CD14-positive monocyte (primary cell): Measurements from ENCODE around the gene TTC28. TPM values are rescaled to one million over a fixed set of nuclear protein-coding genes. Genes with fewer than 3 reads are reported as not detected.
"Not testable (repeated sequence)": the region's sequence is repeated elsewhere in the genome, so short reads cannot be mapped to it uniquely, and the experiment has no call there.

Experiments used
- DNase-seq, 3 donors: peaks; one replicate each; pipeline ENCODE4 v3.0.0-alpha.2; 2011 to 2022
- H2AFZ ChIP-seq: 2 replicates; pipeline ENCODE4 v1.6.0; 2012; ENCODE audit warnings: mild to moderate bottlenecking, low read depth, low read length, inconsistent platforms; ENCODE audit not compliant: insufficient read depth, poor library complexity, severe bottlenecking
- H3K27ac ChIP-seq, 2 donors: 1 replicate in 1 of 2; 2 replicates in 1 of 2; pipeline ENCODE4 v1.5.1; 2012 to 2013; ENCODE audit warnings: low read length in 2 of 2, control low read depth in 1 of 2, inconsistent platforms in 1 of 2, low read depth in 1 of 2, mild to moderate bottlenecking in 1 of 2
- H3K27me3 ChIP-seq, 2 donors: one replicate each; pipeline versions ENCODE4 v1.6.0 to v1.6.1; 2011 to 2013; ENCODE audit warnings: low read length in 2 of 2; ENCODE audit not compliant: control insufficient read depth in 2 of 2, insufficient read depth in 2 of 2
- H3K36me3 ChIP-seq, 2 donors: replicated peaks in 1 of 2; 1 replicate in 1 of 2; 2 replicates in 1 of 2; pipeline versions ENCODE4 v1.5.1 to v1.6.1; 2012 to 2013; ENCODE audit warnings: low read length in 2 of 2, control low read depth in 1 of 2, inconsistent platforms in 1 of 2, mild to moderate bottlenecking in 1 of 2; ENCODE audit not compliant: insufficient read depth in 2 of 2, control insufficient read depth in 1 of 2
- H3K4me1 ChIP-seq, 2 donors: 1 replicate in 1 of 2; 2 replicates in 1 of 2; pipeline versions ENCODE4 v1.5.1 to v1.6.1; 2012 to 2013; ENCODE audit warnings: low read length in 2 of 2, control low read depth in 1 of 2, inconsistent platforms in 1 of 2, mild to moderate bottlenecking in 1 of 2, moderate library complexity in 1 of 2; ENCODE audit not compliant: insufficient read depth in 2 of 2, control insufficient read depth in 1 of 2
- H3K4me2 ChIP-seq: replicated peaks from 2 replicates; pipeline ENCODE3; 2012; ENCODE audit warnings: low read length, moderate library complexity, mild to moderate bottlenecking; ENCODE audit not compliant: poor library complexity, severe bottlenecking; ENCODE audit errors: extremely low read depth
- H3K4me3 ChIP-seq, 3 experiments: fragments of 200-600 bp in 1 of 3; sonication (generic) in 1 of 3; replicated peaks in 1 of 3; 1 replicate in 2 of 3; 2 replicates in 1 of 3; pipeline ENCODE4 v1.5.1; 2011 to 2013; ENCODE audit warnings: low read length in 3 of 3, mild to moderate bottlenecking in 3 of 3, control low read depth in 2 of 3, low read depth in 2 of 3, inconsistent platforms in 1 of 3, moderate library complexity in 1 of 3
- H3K79me2 ChIP-seq: 2 replicates; pipeline ENCODE4 v1.6.0; 2012; ENCODE audit warnings: mild to moderate bottlenecking, control low read depth, inconsistent platforms, low read length, moderate library complexity; ENCODE audit not compliant: insufficient read depth
- H3K9ac ChIP-seq: 2 replicates; pipeline ENCODE4 v1.6.0; 2017; ENCODE audit warnings: low read length, mild to moderate bottlenecking; ENCODE audit not compliant: insufficient read depth, poor library complexity, severe bottlenecking
- H3K9me3 ChIP-seq, 2 donors: replicated peaks in 1 of 2; 1 replicate in 1 of 2; 2 replicates in 1 of 2; pipeline versions ENCODE4 v1.5.1 to v1.6.1; 2012 to 2013; ENCODE audit warnings: low read length in 2 of 2, control low read depth in 1 of 2; ENCODE audit not compliant: control insufficient read depth in 1 of 2, insufficient read depth in 1 of 2
- H4K20me1 ChIP-seq: 2 replicates; pipeline ENCODE4 v1.6.0; 2012; ENCODE audit warnings: mild to moderate bottlenecking, low read length, control low read depth, moderate library complexity; ENCODE audit not compliant: insufficient read depth
- H3K27ac Mint-ChIP-seq, 7 donors: one replicate each; pipeline ENCODE4 v1.8.0; 2020; ENCODE audit warnings: mild to moderate bottlenecking in 7 of 7, mixed read lengths in 7 of 7, moderate library complexity in 6 of 7, inconsistent platforms in 2 of 7
- H3K27me3 Mint-ChIP-seq, 3 donors: one replicate each; pipeline ENCODE4 v1.8.0; 2021 to 2022; ENCODE audit warnings: low read depth in 3 of 3, mild to moderate bottlenecking in 3 of 3, mixed read lengths in 3 of 3, moderate library complexity in 3 of 3, inconsistent platforms in 1 of 3
- H3K36me3 Mint-ChIP-seq, 2 donors: one replicate each; pipeline ENCODE4 v1.8.0; 2020; ENCODE audit warnings: mixed read lengths in 2 of 2, inconsistent platforms in 1 of 2, mild to moderate bottlenecking in 1 of 2
- H3K4me1 Mint-ChIP-seq: one replicate; pipeline ENCODE4 v1.8.0; 2020; ENCODE audit warnings: mild to moderate bottlenecking, mixed read lengths
- H3K4me3 Mint-ChIP-seq, 2 donors: one replicate each; pipeline ENCODE4 v1.8.0; 2020; ENCODE audit warnings: mild to moderate bottlenecking in 2 of 2, mixed read lengths in 2 of 2, moderate library complexity in 1 of 2
- H3K9me3 Mint-ChIP-seq, 7 donors: one replicate each; pipeline ENCODE4 v1.8.0; 2020 to 2022; ENCODE audit warnings: mixed read lengths in 7 of 7, mild to moderate bottlenecking in 6 of 7, moderate library complexity in 6 of 7, inconsistent platforms in 2 of 7
- WGBS: methylation state at CpG from one replicate; pipeline ENCODE4 v1.1.5; 2013; ENCODE audit warnings: missing lambda C conversion rate; ENCODE audit not compliant: insufficient coverage; 5-methylcytosine and 5-hydroxymethylcytosine counted together
- intact Hi-C, 2 donors: fragments of 100-400 bp; cut with micrococcal nuclease; formaldehyde crosslinking; loops; one replicate each; pipeline versions ENCODE4 v1.15.0 to v1.15.1; 2023
- polyA plus RNA-seq, 3 donors: library from polyadenylated mRNA; depleted of rRNA in 1 of 3; unstranded in 2 of 3; stranded (reverse) in 1 of 3; fragments of 300-500 nt in 2 of 3; fragments of >200 nt in 1 of 3; fragmentation: Illumina TruSeq in 2 of 3; gene quantifications; 1 replicate in 2 of 3; 2 replicates in 1 of 3; pipeline ENCODE4 v1.2.3, GENCODE V29; 2012 to 2021

The TTC28 gene
- polyA plus RNA-seq, 3 donors = 0.24 to 0.61 TPM; not detected in 1

GRCh38 chr22:28689796-28690195 lies 10.2 kb upstream of the TTC28 start:
- peaks cover 3 to 29% of the 10 kb centered on the region in 2 donors for H3K36me3 ChIP-seq
- H3K9me3 ChIP-seq, H3K4me1 Mint-ChIP-seq, H3K27me3 Mint-ChIP-seq, H3K79me2 ChIP-seq, H3K27ac Mint-ChIP-seq, H3K4me1 ChIP-seq, H3K9ac ChIP-seq, intact Hi-C loops, H3K4me3 Mint-ChIP-seq, H4K20me1 ChIP-seq, H2AFZ ChIP-seq, H3K4me3 ChIP-seq, H3K27ac ChIP-seq, H3K27me3 ChIP-seq, H3K4me2 ChIP-seq, DNase-seq, H3K9me3 Mint-ChIP-seq: not testable (repeated sequence)
- H3K36me3 Mint-ChIP-seq = peaks cover 61 to 62% of the 10 kb centered on the region in 2 donors
- WGBS = no CpG with 5 or more reads among the region's 2 CpGs

DNA sequence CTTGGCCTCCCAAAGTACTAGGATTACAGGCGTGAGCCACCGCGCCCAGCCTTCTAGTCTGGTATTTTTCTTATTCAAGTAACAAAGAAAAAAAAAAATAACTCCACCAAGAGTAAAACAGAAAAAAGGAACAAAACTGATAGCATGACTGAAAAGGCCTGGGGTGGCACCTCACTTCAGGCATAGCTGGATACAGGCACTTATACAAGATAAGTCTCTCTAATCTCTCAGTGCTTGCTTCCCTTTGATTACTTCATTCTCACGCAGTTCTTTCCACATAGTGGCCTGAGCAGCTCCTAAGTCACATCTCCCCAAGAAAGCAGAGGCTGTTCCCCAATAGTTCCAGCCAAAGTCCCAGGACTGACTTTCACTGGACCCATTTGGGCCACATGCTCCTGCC lies 3.3 kb upstream of the TTC28 start:
- Histone ChIP-seq H3K27me3 (peaks cover 15 to 28% of the 10 kb centered on the region in 2 donors), H3K9me3 (peaks cover 0 to 10% of the 10 kb centered on the region in 2 donors)
- H4K20me1 ChIP-seq, H3K36me3 ChIP-seq, H3K4me1 ChIP-seq, H3K9me3 Mint-ChIP-seq, DNase-seq, intact Hi-C loops, H2AFZ ChIP-seq, H3K4me3 ChIP-seq, H3K79me2 ChIP-seq, H3K27ac ChIP-seq, H3K4me2 ChIP-seq, H3K9ac ChIP-seq: not testable (repeated sequence)
- Mint-ChIP-seq H3K36me3 (peaks cover 27% of the 10 kb centered on the region in 2 donors), H3K27me3 (peaks cover 29 to 49% (median 32%) of the 10 kb centered on the region in 3 donors), H3K4me3 (peak overlapping the region in 1 of 2 donors; percentile 55), H3K4me1 (peaks cover 14% of the 10 kb centered on the region), H3K27ac (peak overlapping the region in 1 of 7 donors; percentile 13)
- WGBS = 38% methylated on average over 1 of the region's 4 CpGs

- H3K27ac ChIP-seq, H3K9ac ChIP-seq, H2AFZ ChIP-seq, H3K4me2 ChIP-seq, H3K4me1 ChIP-seq, H3K36me3 ChIP-seq, H4K20me1 ChIP-seq, H3K79me2 ChIP-seq, H3K4me3 ChIP-seq, intact Hi-C loops, H3K27ac Mint-ChIP-seq, H3K4me3 Mint-ChIP-seq: not testable (repeated sequence)
- peak in 1 of 3 donors; percentile 47 for DNase-seq
- H3K27me3 Mint-ChIP-seq = peaks cover 46 to 64% (median 47%) of the 10 kb centered on the region in 3 donors
- H3K4me1 Mint-ChIP-seq = peaks cover 11% of the 10 kb centered on the region
- H3K9me3 ChIP-seq = peaks cover 0 to 10% of the 10 kb centered on the region in 2 donors
- WGBS = 83% methylated on average over 1 of the region's 5 CpGs
- H3K36me3 Mint-ChIP-seq = peaks cover 12 to 14% of the 10 kb centered on the region in 2 donors
- H3K27me3 ChIP-seq = peaks cover 19 to 46% of the 10 kb centered on the region in 2 donors
- H3K9me3 Mint-ChIP-seq = peaks cover 0 to 14% (median 6%) of the 10 kb centered on the region in 7 donors
Observed at GRCh38 chr22:28680813-28681490, 1.3 kb upstream of the TTC28 start.

GRCh38 chr22:28678778-28679610 lies 646 bp downstream of the TTC28 start:
- Histone ChIP-seq H3K4me1 (peaks cover 12 to 18% of the 10 kb centered on the region in 2 donors), H3K9me3 (peaks cover 0 to 10% of the 10 kb centered on the region in 2 donors), H3K27me3 (peaks cover 32 to 65% of the 10 kb centered on the region in 2 donors), H3K4me3 (peak overlapping the region; percentile 34 to 71 (median 35)), H3K4me2 (peak overlapping the region; percentile 66), H2AFZ (peak overlapping the region; percentile 59)
- H3K36me3 Mint-ChIP-seq, DNase-seq, H3K36me3 ChIP-seq, H3K9ac ChIP-seq, H4K20me1 ChIP-seq, H3K27ac ChIP-seq, intact Hi-C loops, H3K79me2 ChIP-seq: not testable (repeated sequence)
- Mint-ChIP-seq H3K4me3 (peak overlapping the region; percentile 73 to 88), H3K27ac (peak overlapping the region in 1 of 7 donors; percentile 65), H3K9me3 (peaks cover 0 to 25% (median 10%) of the 10 kb centered on the region in 7 donors), H3K27me3 (peaks cover 64 to 80% (median 67%) of the 10 kb centered on the region in 3 donors), H3K4me1 (peaks cover 25% of the 10 kb centered on the region)
- 14% methylated on average over 30 of the region's 58 CpGs for WGBS
